ENCODE data around the gene GNAT3.

- no peak for TF ChIP-seq CTCF (IDR thresholded peaks at IDR 0.05; ENCODE audit: control extremely low read depth in 1 of 3, insufficient read depth in 1 of 3, low read depth in 1 of 3, low read length in 3 of 3)
- TF ChIP-seq CHD1 (IDR thresholded peaks at IDR 0.05; ENCODE audit: low read depth, low read length) = no peak
- TF ChIP-seq, protein P1, sequence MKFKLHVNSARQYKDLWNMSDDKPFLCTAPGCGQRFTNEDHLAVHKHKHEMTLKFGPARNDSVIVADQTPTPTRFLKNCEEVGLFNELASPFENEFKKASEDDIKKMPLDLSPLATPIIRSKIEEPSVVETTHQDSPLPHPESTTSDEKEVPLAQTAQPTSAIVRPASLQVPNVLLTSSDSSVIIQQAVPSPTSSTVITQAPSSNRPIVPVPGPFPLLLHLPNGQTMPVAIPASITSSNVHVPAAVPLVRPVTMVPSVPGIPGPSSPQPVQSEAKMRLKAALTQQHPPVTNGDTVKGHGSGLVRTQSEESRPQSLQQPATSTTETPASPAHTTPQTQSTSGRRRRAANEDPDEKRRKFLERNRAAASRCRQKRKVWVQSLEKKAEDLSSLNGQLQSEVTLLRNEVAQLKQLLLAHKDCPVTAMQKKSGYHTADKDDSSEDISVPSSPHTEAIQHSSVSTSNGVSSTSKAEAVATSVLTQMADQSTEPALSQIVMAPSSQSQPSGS (IDR thresholded peaks at IDR 0.05; ENCODE audit: low read length) = no peak
- no peak for TF ChIP-seq EGR1 (IDR thresholded peaks at IDR 0.05; ENCODE audit: borderline replicate concordance, low read depth, low read length)
- no peak for TF ChIP-seq POLR2A (IDR thresholded peaks at IDR 0.05; ENCODE audit: control extremely low read depth in 1 of 2, low read depth in 2 of 2, low read length in 2 of 2)
- no peak for TF ChIP-seq EZH2 (IDR thresholded peaks at IDR 0.05; ENCODE audit: low read depth, low read length, severe bottlenecking)
- no peak for TF ChIP-seq KDM5A (IDR thresholded peaks at IDR 0.05; ENCODE audit: low read length)
- no peak for TF ChIP-seq MAX (IDR thresholded peaks at IDR 0.05)
- no peak for TF ChIP-seq EP300 (IDR thresholded peaks at IDR 0.05; ENCODE audit: borderline replicate concordance in 1 of 2, low read depth in 2 of 2, low read length in 2 of 2)
- TF ChIP-seq ZNF274 (IDR thresholded peaks at IDR 0.05; ENCODE audit: borderline replicate concordance, extremely low read depth, low read length) = no peak
- no peak for TF ChIP-seq GTF2F1 (IDR thresholded peaks at IDR 0.05; ENCODE audit: borderline replicate concordance, low read depth, low read length)
- no peak for TF ChIP-seq CTBP2 (IDR thresholded peaks at IDR 0.05; ENCODE audit: borderline replicate concordance, insufficient read depth, insufficient read length, low read length)
- TF ChIP-seq RFX5 (IDR thresholded peaks at IDR 0.05; ENCODE audit: borderline replicate concordance, low read depth, low read length) = no peak
- TF ChIP-seq SP1 (IDR thresholded peaks at IDR 0.05; ENCODE audit: low read depth, low read length) = no peak
Measured at GRCh38 chr7:80482950-80483349, 28.9 kb downstream of the GNAT3 start.

Measured in H1 (cell line).